ENCODE data around the gene TVP23C. TPM values are rescaled to one million over a fixed set of nuclear protein-coding genes. Genes with fewer than 3 reads are reported as not detected.

The TVP23C gene
- total RNA-seq, 2 experiments from 2014 or later, result 6.5 to 20.3 TPM

DNA sequence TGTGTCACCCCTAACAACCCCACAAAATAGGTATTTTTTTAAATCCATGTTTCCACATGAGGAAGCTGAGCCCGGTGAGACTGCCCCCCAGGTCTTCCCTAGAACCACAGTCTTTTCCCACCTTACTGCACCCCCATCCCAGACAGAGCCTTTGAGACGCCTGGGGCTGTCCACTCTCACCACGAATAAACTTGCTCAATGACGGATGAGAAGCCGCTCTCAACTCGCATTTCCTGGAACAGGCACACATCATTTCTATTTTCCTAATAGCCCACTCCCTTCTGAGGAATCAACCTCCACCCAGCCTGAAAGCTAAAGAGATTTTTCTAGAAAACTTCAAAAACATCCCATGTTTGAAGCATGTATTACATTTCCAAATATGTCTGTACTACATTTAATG lies 81.8 kb downstream of the TVP23C start:
- no peak overlapping the region for H3K27ac ChIP-seq (ENCODE audit: low read depth, low read length, poor library complexity, severe bottlenecking)
- no peak overlapping the region for H3K4me3 ChIP-seq (ENCODE audit: low read depth, low read length, poor library complexity, severe bottlenecking)
- H4K20me1 ChIP-seq (ENCODE audit: insufficient read depth, low read length), result no peaks in the 10 kb centered on the region
- intact Hi-C loops (cut with micrococcal nuclease; ENCODE audit: unreplicated experiment), result no loop called here
- H2AFZ ChIP-seq (ENCODE audit: low read length), result no peak overlapping the region
- TF ChIP-seq EZH2phosphoT487 (IDR thresholded peaks at IDR 0.05; ENCODE audit: borderline replicate concordance, low read depth, low read length), result no peak
- TF ChIP-seq, protein P1, sequence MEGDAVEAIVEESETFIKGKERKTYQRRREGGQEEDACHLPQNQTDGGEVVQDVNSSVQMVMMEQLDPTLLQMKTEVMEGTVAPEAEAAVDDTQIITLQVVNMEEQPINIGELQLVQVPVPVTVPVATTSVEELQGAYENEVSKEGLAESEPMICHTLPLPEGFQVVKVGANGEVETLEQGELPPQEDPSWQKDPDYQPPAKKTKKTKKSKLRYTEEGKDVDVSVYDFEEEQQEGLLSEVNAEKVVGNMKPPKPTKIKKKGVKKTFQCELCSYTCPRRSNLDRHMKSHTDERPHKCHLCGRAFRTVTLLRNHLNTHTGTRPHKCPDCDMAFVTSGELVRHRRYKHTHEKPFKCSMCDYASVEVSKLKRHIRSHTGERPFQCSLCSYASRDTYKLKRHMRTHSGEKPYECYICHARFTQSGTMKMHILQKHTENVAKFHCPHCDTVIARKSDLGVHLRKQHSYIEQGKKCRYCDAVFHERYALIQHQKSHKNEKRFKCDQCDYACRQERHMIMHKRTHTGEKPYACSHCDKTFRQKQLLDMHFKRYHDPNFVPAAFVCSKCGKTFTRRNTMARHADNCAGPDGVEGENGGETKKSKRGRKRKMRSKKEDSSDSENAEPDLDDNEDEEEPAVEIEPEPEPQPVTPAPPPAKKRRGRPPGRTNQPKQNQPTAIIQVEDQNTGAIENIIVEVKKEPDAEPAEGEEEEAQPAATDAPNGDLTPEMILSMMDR (conservative IDR thresholded peaks at IDR 0.05; ENCODE audit: low read length), result no peak
- no peak for DNase-seq (ENCODE audit: low spot score)
- no peaks in the 10 kb centered on the region for H3K4me1 ChIP-seq (ENCODE audit: insufficient read depth, low read length, poor library complexity, severe bottlenecking)
- no peaks in the 10 kb centered on the region for H3K9me2 ChIP-seq (ENCODE audit: insufficient read depth, low read length)
- no TSS peak for BruUV-seq (replicated peaks)
- H3K36me3 ChIP-seq (ENCODE audit: insufficient read depth, low read length), result no peaks in the 10 kb centered on the region
- ChIA-PET POLR2A (no interaction called here), CTCF (ENCODE audit: unreplicated experiment) (no interaction called here)
- no peaks in the 10 kb centered on the region for H3K79me2 ChIP-seq (ENCODE audit: insufficient read depth, low read depth, low read length)
- no peak overlapping the region for H3K4me2 ChIP-seq (ENCODE audit: low read length)
- H3K9me3 ChIP-seq (ENCODE audit: low read length), result no peaks in the 10 kb centered on the region

DNA sequence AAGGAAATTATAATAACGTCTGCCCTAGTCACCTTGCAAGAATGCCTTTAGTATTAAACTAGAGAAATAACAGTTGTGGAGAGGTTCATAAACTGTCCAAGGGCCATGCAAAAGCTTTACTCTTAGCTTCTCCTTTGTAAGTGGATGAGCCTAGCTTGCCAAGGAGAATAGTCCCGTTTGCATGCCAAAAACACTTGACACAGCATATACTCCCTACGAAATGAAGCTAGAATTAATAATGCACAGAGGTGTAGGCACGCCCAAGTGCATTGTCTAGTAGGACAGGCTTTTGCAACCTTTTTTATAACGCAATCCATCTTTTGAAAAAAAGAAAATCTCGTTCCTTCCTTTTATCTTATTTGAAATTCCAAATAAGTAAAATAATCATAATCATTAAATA lies 83.1 kb downstream of the TVP23C start:
- CTCF ChIA-PET (ENCODE audit: unreplicated experiment), result no interaction called here

DNA sequence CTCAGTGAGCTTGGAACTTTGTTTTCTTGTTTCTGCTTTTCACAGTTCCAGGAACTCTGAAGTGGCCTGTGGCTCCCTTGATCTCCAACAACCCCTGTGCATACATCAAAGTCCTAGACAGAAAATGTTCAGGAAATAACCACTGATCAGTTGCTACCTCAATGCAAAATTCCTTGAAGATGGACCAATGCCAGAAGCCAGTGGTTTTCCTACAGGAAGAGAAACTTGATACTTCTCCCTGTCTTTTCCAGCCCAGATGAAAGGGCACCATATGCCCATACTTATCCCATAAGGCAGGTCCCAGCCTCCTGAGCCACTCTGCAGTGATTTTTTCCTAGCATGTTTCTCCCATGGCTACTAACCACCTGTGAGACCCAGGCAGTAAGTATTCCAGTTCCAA lies 83.6 kb downstream of the TVP23C start:
- BruUV-seq (replicated peaks), result no TSS peak
- no peaks in the 10 kb centered on the region for H3K79me2 ChIP-seq (ENCODE audit: insufficient read depth, low read depth, low read length)

More for the DNA sequence above, 83.1 kb downstream of the TVP23C start:
- no peak overlapping the region for H2AFZ ChIP-seq (ENCODE audit: low read length)
- TF ChIP-seq, protein P1 (conservative IDR thresholded peaks at IDR 0.05; ENCODE audit: low read length), result no peak
- TF ChIP-seq EZH2phosphoT487 (IDR thresholded peaks at IDR 0.05; ENCODE audit: borderline replicate concordance, low read depth, low read length), result no peak
- POLR2A ChIA-PET, result interaction anchor here (0.6 to 1.3 kb wide), 3 partner anchors 19 to 1712 kb away, joined by 3 to 4 read pairs (median 3); no protein-coding TSS in a partner anchor
- no peaks in the 10 kb centered on the region for H4K20me1 ChIP-seq (ENCODE audit: insufficient read depth, low read length)
- no peaks in the 10 kb centered on the region for H3K36me3 ChIP-seq (ENCODE audit: insufficient read depth, low read length)
- no peak for DNase-seq (ENCODE audit: low spot score)
- H3K9me3 ChIP-seq (ENCODE audit: low read length), result no peaks in the 10 kb centered on the region
- no peaks in the 10 kb centered on the region for H3K4me1 ChIP-seq (ENCODE audit: insufficient read depth, low read length, poor library complexity, severe bottlenecking)
- no peaks in the 10 kb centered on the region for H3K9me2 ChIP-seq (ENCODE audit: insufficient read depth, low read length)
- H3K4me3 ChIP-seq (ENCODE audit: low read depth, low read length, poor library complexity, severe bottlenecking), result no peak overlapping the region
- H3K27ac ChIP-seq (ENCODE audit: low read depth, low read length, poor library complexity, severe bottlenecking), result no peak overlapping the region
- no TSS peak for BruUV-seq (replicated peaks)
- intact Hi-C loops (cut with micrococcal nuclease; ENCODE audit: unreplicated experiment), result no loop called here
- H3K79me2 ChIP-seq (ENCODE audit: insufficient read depth, low read depth, low read length), result no peaks in the 10 kb centered on the region
- no peak overlapping the region for H3K4me2 ChIP-seq (ENCODE audit: low read length)

More for the DNA sequence above, 83.6 kb downstream of the TVP23C start:
- TF ChIP-seq, protein P1 (conservative IDR thresholded peaks at IDR 0.05; ENCODE audit: low read length), result no peak
- no peak for TF ChIP-seq EZH2phosphoT487 (IDR thresholded peaks at IDR 0.05; ENCODE audit: borderline replicate concordance, low read depth, low read length)
- H4K20me1 ChIP-seq (ENCODE audit: insufficient read depth, low read length), result no peaks in the 10 kb centered on the region
- no peaks in the 10 kb centered on the region for H3K9me2 ChIP-seq (ENCODE audit: insufficient read depth, low read length)
- H3K4me1 ChIP-seq (ENCODE audit: insufficient read depth, low read length, poor library complexity, severe bottlenecking), result no peaks in the 10 kb centered on the region
- no peaks in the 10 kb centered on the region for H3K36me3 ChIP-seq (ENCODE audit: insufficient read depth, low read length)
- ChIA-PET POLR2A (interaction anchor here (0.6 to 1.3 kb wide), 3 partner anchors 19 to 1711 kb away, joined by 3 to 4 read pairs (median 3); no protein-coding TSS in a partner anchor), CTCF (ENCODE audit: unreplicated experiment) (no interaction called here)
- no peak overlapping the region for H2AFZ ChIP-seq (ENCODE audit: low read length)
- no peak for DNase-seq (ENCODE audit: low spot score)
- no peaks in the 10 kb centered on the region for H3K9me3 ChIP-seq (ENCODE audit: low read length)
- H3K4me3 ChIP-seq (ENCODE audit: low read depth, low read length, poor library complexity, severe bottlenecking), result no peak overlapping the region
- H3K27ac ChIP-seq (ENCODE audit: low read depth, low read length, poor library complexity, severe bottlenecking), result no peak overlapping the region
- no peak overlapping the region for H3K4me2 ChIP-seq (ENCODE audit: low read length)
- intact Hi-C loops (cut with micrococcal nuclease; ENCODE audit: unreplicated experiment), result no loop called here
